Esophagus muscularis mucosa (tissue), 4 donors: ENCODE data around the gene GATA2. TPM values are rescaled to one million over a fixed set of nuclear protein-coding genes. Genes with fewer than 3 reads are reported as not detected.

Source experiments
- DNase-seq: peaks from one replicate; pipeline ENCODE4 v3.0.0-alpha.2; 2017; ENCODE audit errors: extremely low spot score
- H3K27ac ChIP-seq, 4 donors: fragments of 200-600 bp; sonication (generic); replicated peaks in 1 of 4; 1 replicate in 3 of 4; 2 replicates in 1 of 4; pipeline ENCODE4 v1.5.1; 2016 to 2019; ENCODE audit warnings: mild to moderate bottlenecking in 1 of 4
- H3K27me3 ChIP-seq, 4 donors: fragments of 200-600 bp; sonication (generic); one replicate each; pipeline versions ENCODE4 v1.5.1 to v1.6.0; 2016 to 2019
- H3K36me3 ChIP-seq, 4 donors: fragments of 200-600 bp; sonication (generic); one replicate each; pipeline ENCODE4 v1.5.1; 2016 to 2019
- H3K4me1 ChIP-seq, 4 donors: fragments of 200-600 bp; sonication (generic); one replicate each; pipeline ENCODE4 v1.5.1; 2016 to 2019
- H3K4me3 ChIP-seq, 4 donors: fragments of 200-600 bp; sonication (generic); 1 replicate in 2 of 4; 2 replicates in 2 of 4; pipeline ENCODE4 v1.5.1; 2016 to 2019; ENCODE audit warnings: mild to moderate bottlenecking in 4 of 4, moderate library complexity in 1 of 4
- H3K9me3 ChIP-seq, 4 donors: fragments of 200-600 bp; sonication (generic); 1 replicate in 3 of 4; 2 replicates in 1 of 4; pipeline ENCODE4 v1.5.1; 2016 to 2019
- CTCF ChIP-seq, 3 experiments: fragments of 200-600 bp in 2 of 3; fragments of 450-650 bp in 1 of 3; sonication (generic) in 2 of 3; IDR thresholded peaks; one replicate each; pipeline ENCODE4 v1.5.1; 2017 to 2019; ENCODE audit warnings: antibody characterized with exemption in 3 of 3, mild to moderate bottlenecking in 2 of 3, moderate library complexity in 1 of 3
- EP300 ChIP-seq: sonication (generic); formaldehyde crosslinking; IDR thresholded peaks from one replicate; pipeline ENCODE4 v1.6.1; 2017; ENCODE audit warnings: antibody characterized with exemption
- POLR2A ChIP-seq: fragments of 450-650 bp; IDR thresholded peaks from one replicate; pipeline ENCODE4 v1.6.1; 2017; ENCODE audit warnings: antibody characterized with exemption, moderate library complexity, mild to moderate bottlenecking, low read depth
- POLR2AphosphoS5 ChIP-seq, 2 donors: sonication (generic); formaldehyde crosslinking; IDR thresholded peaks; one replicate each; pipeline ENCODE4 v1.6.1; 2017; ENCODE audit warnings: antibody characterized with exemption in 2 of 2
- WGBS: methylation state at CpG from one replicate; pipeline ENCODE4 v1.1.5; 2018; 5-methylcytosine and 5-hydroxymethylcytosine counted together
- intact Hi-C: fragments of 100-400 bp; cut with DNase I; formaldehyde crosslinking; loops from one replicate; pipeline ENCODE4 v1.15.1; 2023
- total RNA-seq, 4 donors: library from RNA; depleted of rRNA; stranded (reverse); fragments of >200 nt; gene quantifications; one replicate each; pipeline versions ENCODE4 v1.1.0 to v1.2.1, GENCODE V29; 2016

The GATA2 gene
- total RNA-seq, 4 donors from 2014 or later: 10.0 to 16.9 (median 13.4) TPM

- WGBS: 62% methylated on average over 4 of the region's 4 CpGs
- Histone ChIP-seq H3K27ac (no peak overlapping the region), H3K27me3 (peaks cover 0 to 81% (median under 1%) of the 10 kb centered on the region in 4 donors), H3K4me3 (no peak overlapping the region), H3K4me1 (no peaks in the 10 kb centered on the region), H3K36me3 (peaks cover 0 to 7% (median 0%) of the 10 kb centered on the region in 4 donors), H3K9me3 (no peaks in the 10 kb centered on the region)
- intact Hi-C loops: no loop called here
- TF ChIP-seq POLR2A (no peak), POLR2AphosphoS5 (IDR thresholded peaks at IDR 0.05) (no peak), CTCF (IDR thresholded peaks at IDR 0.05) (no peak), EP300 (no peak)
- no peak for DNase-seq
Measured at GRCh38 chr3:128473737-128474136, 19.3 kb downstream of the GATA2 start.

GRCh38 chr3:128473180-128473519 lies 19.9 kb downstream of the GATA2 start:
- WGBS: 46% methylated on average over 6 of the region's 6 CpGs

GRCh38 chr3:128472449-128473179 lies 20.4 kb downstream of the GATA2 start:
- Histone ChIP-seq H3K27ac (no peak overlapping the region), H3K27me3 (peaks cover 0 to 81% (median 0%) of the 10 kb centered on the region in 4 donors), H3K4me1 (no peaks in the 10 kb centered on the region), H3K36me3 (no peaks in the 10 kb centered on the region), H3K4me3 (no peak overlapping the region), H3K9me3 (no peaks in the 10 kb centered on the region)
- TF ChIP-seq CTCF (IDR thresholded peaks at IDR 0.05) (no peak), POLR2AphosphoS5 (IDR thresholded peaks at IDR 0.05) (no peak), POLR2A (no peak), EP300 (no peak)
- no peak for DNase-seq
- WGBS: 76% methylated on average over 13 of the region's 13 CpGs
- intact Hi-C loops: no loop called here

More at GRCh38 chr3:128473180-128473519, 19.9 kb downstream of the GATA2 start:
- Histone ChIP-seq H3K9me3 (no peaks in the 10 kb centered on the region), H3K4me1 (no peaks in the 10 kb centered on the region), H3K4me3 (no peak overlapping the region), H3K36me3 (peaks cover 0 to 1% (median 0%) of the 10 kb centered on the region in 4 donors), H3K27me3 (peaks cover 0 to 81% (median 0%) of the 10 kb centered on the region in 4 donors), H3K27ac (no peak overlapping the region)
- DNase-seq: no peak
- intact Hi-C loops: no loop called here
- TF ChIP-seq POLR2A: no peak
- TF ChIP-seq EP300: no peak
- TF ChIP-seq CTCF (IDR thresholded peaks at IDR 0.05): no peak
- no peak for TF ChIP-seq POLR2AphosphoS5 (IDR thresholded peaks at IDR 0.05)

- Histone ChIP-seq H3K36me3 (no peaks in the 10 kb centered on the region), H3K27me3 (peaks cover 0 to 81% (median 0%) of the 10 kb centered on the region in 4 donors), H3K4me3 (no peak overlapping the region), H3K9me3 (no peaks in the 10 kb centered on the region), H3K4me1 (no peaks in the 10 kb centered on the region), H3K27ac (no peak overlapping the region)
- no peak for DNase-seq
- WGBS: 76% methylated on average over 3 of the region's 3 CpGs
- intact Hi-C loops: no loop called here
- TF ChIP-seq POLR2A: no peak
- TF ChIP-seq CTCF (IDR thresholded peaks at IDR 0.05): no peak
- TF ChIP-seq EP300: no peak
- no peak for TF ChIP-seq POLR2AphosphoS5 (IDR thresholded peaks at IDR 0.05)
Measured at GRCh38 chr3:128471720-128472119, 21.3 kb downstream of the GATA2 start.
